HG02852 (cell line): ENCODE data around the gene MANSC1.
"Not testable (repeated sequence)": the region's sequence is repeated elsewhere in the genome, so short reads cannot be mapped to it uniquely, and the experiment has no call there.

Experiments
- ATAC-seq: cut with Tn5 transposase; IDR thresholded peaks from one replicate; pipeline ENCODE4 v1.9.1; 2021; ENCODE audit warnings: mild to moderate bottlenecking, moderate library complexity; ENCODE audit not compliant: unreplicated experiment

Gene MANSC1

GRCh38 chr12:12365931-12366431 is 15.9 kb upstream of the MANSC1 start:
- no peak for ATAC-seq

- ATAC-seq: no peak
Observed at GRCh38 chr12:12365446-12365802, 15.4 kb upstream of the MANSC1 start.

GRCh38 chr12:12364787-12365445 is 14.9 kb upstream of the MANSC1 start:
- ATAC-seq: no peak

- no peak for ATAC-seq
Observed at GRCh38 chr12:12358528-12358927, 8.5 kb upstream of the MANSC1 start.

- no peak for ATAC-seq
Observed at GRCh38 chr12:12357719-12358461, 7.8 kb upstream of the MANSC1 start.

- peak; percentile 92 for ATAC-seq
Observed at GRCh38 chr12:12356896-12357718, 7.1 kb upstream of the MANSC1 start, which contains the start of gene BORCS5. Gene BORCS5 (plus strand): TSS chr12:12357078. CDS start chr12:12357452, 374 bp downstream.

GRCh38 chr12:12356467-12356895 is 6.4 kb upstream of the MANSC1 start:
- ATAC-seq: no peak

GRCh38 chr12:12353807-12354206 is 3.8 kb upstream of the MANSC1 start:
- ATAC-seq: no peak

GRCh38 chr12:12353276-12353675 is 3.2 kb upstream of the MANSC1 start:
- ATAC-seq: no peak

GRCh38 chr12:12351468-12352185 is 1.6 kb upstream of the MANSC1 start:
- not testable (repeated sequence) for ATAC-seq

GRCh38 chr12:12350868-12351463 is 924 bp upstream of the MANSC1 start:
- ATAC-seq: no peak

GRCh38 chr12:12338527-12339168 is 11.4 kb downstream of the MANSC1 start:
- no peak for ATAC-seq

- ATAC-seq: no peak
Observed at GRCh38 chr12:12336511-12336910, 13.5 kb downstream of the MANSC1 start.

GRCh38 chr12:12336049-12336411 is 14.0 kb downstream of the MANSC1 start:
- peak; percentile 71 for ATAC-seq

GRCh38 chr12:12334367-12335040 is 15.5 kb downstream of the MANSC1 start:
- no peak for ATAC-seq

GRCh38 chr12:12333407-12334366 is 16.4 kb downstream of the MANSC1 start:
- no peak for ATAC-seq

- no peak for ATAC-seq
Observed at GRCh38 chr12:12331896-12332295, 18.1 kb downstream of the MANSC1 start.

GRCh38 chr12:12331244-12331771 is 18.7 kb downstream of the MANSC1 start:
- ATAC-seq: no peak
